ENCODE results near the gene EIF1. TPM values are rescaled to one million over a fixed set of nuclear protein-coding genes. Genes with fewer than 3 reads are reported as not detected.

The EIF1 gene
- total and polyA plus RNA-seq, 2 of the 8 experiments (the other 6 are each of a cell fraction or from before 2014, with no cell fraction given): 175 to 539 TPM

GRCh38 chr17:41660221-41660711, 28.4 kb upstream of the EIF1 start:
- Histone ChIP-seq H3K56ac (replicated peaks; ENCODE audit: insufficient read length, low read depth, low read length) (no peak overlapping the region), H3K4me2 (ENCODE audit: insufficient read depth in 1 of 2, low read depth in 2 of 2, low read length in 2 of 2) (no peak overlapping the region), H3K23ac (ENCODE audit: insufficient read length) (no peak overlapping the region), H2BK15ac (ENCODE audit: low read length) (0 out of 2 replicates have a peak overlapping the region, but pooled peaks have one; percentile 61), H3K9me3 (ENCODE audit: insufficient read depth in 2 of 2, low read depth in 1 of 2, low read length in 1 of 2) (no peaks in the 10 kb centered on the region), H3K18ac (ENCODE audit: extremely low read depth, low read length) (no peak overlapping the region), H4K91ac (replicated peaks; ENCODE audit: insufficient read length, low read length) (no peak overlapping the region), H3K4me3 (ENCODE audit: extremely low read depth in 1 of 4, insufficient read depth in 2 of 4, low read depth in 3 of 4, low read length in 4 of 4) (no peak overlapping the region), H4K8ac (ENCODE audit: extremely low read depth, insufficient read depth, low read length) (no peak overlapping the region), H4K5ac (ENCODE audit: insufficient read length, low read depth, low read length) (no peak overlapping the region), H3K14ac (ENCODE audit: insufficient read length) (no peak overlapping the region), H2BK12ac (ENCODE audit: low read depth, low read length) (no peak overlapping the region), H2BK20ac (ENCODE audit: low read length) (no peak overlapping the region), H3K4me1 (replicated peaks in 1 of 4; ENCODE audit: control insufficient read depth in 3 of 4, insufficient read depth in 4 of 4, low read length in 3 of 4) (peaks cover 0 to 13% (median 6%) of the 10 kb centered on the region in 4 experiments; a peak in 5 of 7 replicates), H3K79me2 (ENCODE audit: control insufficient read depth in 1 of 2, insufficient read depth in 2 of 2, low read length in 2 of 2) (no peaks in the 10 kb centered on the region), H3K27ac (ENCODE audit: low read depth, low read length) (no peak overlapping the region), H2BK5ac (ENCODE audit: low read depth, low read length) (no peak overlapping the region), H3K79me1 (ENCODE audit: low read depth, low read length) (no peaks in the 10 kb centered on the region), H2AFZ (ENCODE audit: low read length) (no peak overlapping the region), H3K27me3 (replicated peaks in 1 of 4; ENCODE audit: control insufficient read depth in 3 of 4, extremely low read depth in 1 of 4, insufficient read depth in 3 of 4, low read length in 3 of 4) (no peaks in the 10 kb centered on the region; a peak in 3 of 7 replicates), H3K4ac (replicated peaks; ENCODE audit: insufficient read length, low read depth, low read length) (no peak overlapping the region), H2BK120ac (replicated peaks; ENCODE audit: low read depth, low read length) (no peak overlapping the region), H3K36me3 (ENCODE audit: control insufficient read depth in 2 of 4, insufficient read depth in 4 of 4, low read length in 3 of 4) (no peaks in the 10 kb centered on the region), H3K23me2 (ENCODE audit: low read depth, low read length) (0 out of 2 replicates have a peak, but pooled peaks cover 3% of the 10 kb centered on the region), H4K20me1 (replicated peaks in 1 of 2; ENCODE audit: control insufficient read depth in 1 of 2, insufficient read depth in 2 of 2, low read length in 2 of 2) (no peaks in the 10 kb centered on the region), H2AK5ac (ENCODE audit: low read depth, low read length) (no peak overlapping the region), H3K9ac (replicated peaks in 1 of 4; ENCODE audit: extremely low read depth in 1 of 4, low read depth in 3 of 4, low read length in 3 of 4) (no peak overlapping the region)
- no peak for FAIRE-seq
- 88% methylated on average over 8 of the region's 8 CpGs; no CpG with 5 or more reads in 1 of the 2 experiments for WGBS, 2 experiments (ENCODE audit: extremely low coverage in 1 of 2, insufficient coverage in 1 of 2, insufficient read length in 1 of 2, insufficient replicate concordance in 2 of 2, low coverage in 1 of 2, low lambda C conversion rate in 2 of 2, missing lambda C conversion rate in 1 of 2)
- POLR2A ChIA-PET (ENCODE audit: partially characterized antibody): interaction anchor here (0.8 to 1.5 kb wide), 4 partner anchors 19 to 111 kb away, joined by 3 to 5 read pairs (median 4); no protein-coding TSS in a partner anchor
- TF ChIP-seq KDM4A (IDR thresholded peaks at IDR 0.05; ENCODE audit: low read depth, low read length, severe bottlenecking) (no peak), CBX8 (IDR thresholded peaks at IDR 0.05; ENCODE audit: borderline replicate concordance, low read depth, low read length) (no peak), POU5F1 (IDR thresholded peaks at IDR 0.05; ENCODE audit: low read depth, low read length) (no peak), MAX (IDR thresholded peaks at IDR 0.05) (0 out of 2 replicates have a peak, but pooled peaks have one; percentile 29), SAP30 (IDR thresholded peaks at IDR 0.05; ENCODE audit: insufficient read depth, insufficient replicate concordance, low read length) (no peak), SP1 (IDR thresholded peaks at IDR 0.05; ENCODE audit: low read depth, low read length) (no peak), NRF1 (IDR thresholded peaks at IDR 0.05; ENCODE audit: low read depth, low read length) (no peak), KDM1A (IDR thresholded peaks at IDR 0.05; ENCODE audit: borderline replicate concordance, low read length) (no peak), RNF2 (IDR thresholded peaks at IDR 0.05; ENCODE audit: borderline replicate concordance, low read depth, low read length, missing control alignments, poor library complexity, severe bottlenecking) (peak; percentile 42), TAF1 (IDR thresholded peaks at IDR 0.05; ENCODE audit: low read depth, low read length) (no peak), E2F6 (IDR thresholded peaks at IDR 0.05) (peak; percentile 68), EGR1 (IDR thresholded peaks at IDR 0.05; ENCODE audit: borderline replicate concordance, low read depth, low read length) (no peak)
- CTCF ChIA-PET (ENCODE audit: partially characterized antibody): interaction anchor here (0.6 to 12.1 kb wide), 13 partner anchors 11 to 802 kb away, joined by 3 to 338 read pairs (median 3); partner anchors contain the start of genes KRT16 and KRT19
- DNase-seq (ENCODE audit: low read depth in 1 of 2, low spot score in 2 of 2): no peak
